ENCODE results near the gene AFF1. TPM values are rescaled to one million over a fixed set of nuclear protein-coding genes. Genes with fewer than 3 reads are reported as not detected.
"Not testable (repeated sequence)": the region's sequence is repeated elsewhere in the genome, so short reads cannot be mapped to it uniquely, and the experiment has no call there.

AFF1 gene
- total RNA-seq, 1 donor from 2014 or later: 63.4 TPM

DNA sequence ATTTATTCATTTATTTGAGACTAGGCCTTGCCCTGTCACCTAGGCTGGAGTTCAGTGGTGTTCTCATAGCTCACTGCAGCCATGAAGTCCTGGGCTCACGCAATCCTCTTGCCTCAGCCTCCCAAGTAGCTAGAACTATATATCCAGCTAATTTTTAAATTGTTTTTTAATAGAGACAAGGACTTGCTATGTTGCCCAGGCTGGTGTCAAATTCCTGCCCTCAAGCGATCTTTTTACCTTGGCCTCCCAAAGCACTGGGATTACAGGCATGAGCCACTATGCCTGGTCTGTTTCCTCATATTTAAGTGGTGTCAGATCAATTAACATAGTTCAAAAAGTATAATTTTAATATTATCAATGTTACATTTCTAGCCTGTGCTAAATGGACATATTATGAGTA lies 68.5 kb downstream of the AFF1 start:
- DNase-seq (ENCODE audit: low spot score): no peak
- intact Hi-C loops (cut with DNase I): loop anchor here (5.0 kb wide), 1 partner anchor 41 kb away; no protein-coding TSS in a partner anchor

DNA sequence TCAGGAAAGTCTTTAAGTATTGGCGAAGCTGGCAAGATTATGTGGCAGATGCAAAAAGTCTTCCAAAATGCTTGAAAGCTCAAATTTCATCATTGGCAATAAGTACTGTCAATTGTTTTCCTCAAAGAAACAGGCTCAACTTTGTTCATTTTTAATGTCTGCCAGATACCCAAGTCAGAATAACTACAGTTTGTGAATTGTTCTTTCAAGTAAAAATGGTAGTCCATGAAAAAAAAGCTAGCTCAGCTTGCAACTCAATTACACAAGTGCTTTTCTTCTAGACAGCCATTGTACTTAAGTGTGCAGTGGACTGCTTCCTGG lies 70.5 kb downstream of the AFF1 start:
- intact Hi-C loops (cut with DNase I): loop anchor here (5.0 kb wide), 1 partner anchor 37 kb away; no protein-coding TSS in a partner anchor
- DNase-seq (ENCODE audit: low spot score): no peak

DNA sequence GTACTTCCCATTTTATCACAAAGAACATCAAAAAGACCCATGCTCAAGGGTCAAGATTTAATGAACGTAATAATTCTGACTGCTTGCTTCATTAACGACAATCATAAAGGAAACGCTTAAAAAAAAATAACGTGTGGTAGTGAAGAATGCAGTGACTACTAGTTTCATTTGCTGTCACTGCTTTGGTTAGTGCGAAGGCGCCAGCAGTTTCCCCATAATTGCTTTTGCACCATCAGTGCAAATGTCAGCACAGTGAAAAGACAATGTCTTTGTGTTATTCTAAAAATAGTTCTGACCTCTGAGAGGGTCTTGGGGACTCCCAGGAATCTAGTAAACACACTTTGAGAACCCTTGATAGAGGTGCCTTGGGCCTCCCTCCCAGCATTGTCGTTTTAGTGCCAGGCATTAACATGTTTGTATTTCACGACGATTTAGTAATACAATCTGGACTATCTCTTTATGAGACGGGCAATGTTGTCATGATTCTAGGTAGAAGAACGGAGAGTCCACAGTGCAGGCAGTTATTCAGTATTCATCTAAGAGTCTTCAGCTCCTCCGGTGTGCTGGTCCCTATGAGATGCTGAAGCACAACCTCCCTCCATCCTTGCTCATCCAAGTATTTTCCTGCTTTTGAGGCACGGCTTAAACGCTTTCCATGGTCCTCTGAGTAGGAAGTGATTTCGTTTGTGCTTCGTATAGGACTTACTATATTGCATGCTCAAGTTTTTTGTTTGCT lies 71.0 kb downstream of the AFF1 start:
- DNase-seq (ENCODE audit: low spot score): no peak
- intact Hi-C loops (cut with DNase I): loop anchor here (1.0 to 5.0 kb wide), 4 partner anchors 23 to 87 kb away; no protein-coding TSS in a partner anchor

DNA sequence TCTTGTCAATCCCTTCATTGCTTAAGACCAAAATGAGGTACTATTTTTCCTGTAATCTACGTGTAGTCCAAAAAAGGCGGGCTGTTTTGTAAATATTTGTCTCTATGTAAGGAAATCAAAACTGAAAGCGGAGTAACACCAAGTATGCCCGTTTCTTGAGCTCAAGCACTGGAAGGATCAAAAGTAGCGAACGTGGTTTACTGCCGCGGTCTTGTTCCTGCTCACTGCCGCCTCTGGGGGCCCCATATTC lies 71.5 kb downstream of the AFF1 start:
- no peak for DNase-seq (ENCODE audit: low spot score)
- intact Hi-C loops (cut with DNase I): loop anchor here (1.0 to 5.0 kb wide), 4 partner anchors 22 to 86 kb away; no protein-coding TSS in a partner anchor

DNA sequence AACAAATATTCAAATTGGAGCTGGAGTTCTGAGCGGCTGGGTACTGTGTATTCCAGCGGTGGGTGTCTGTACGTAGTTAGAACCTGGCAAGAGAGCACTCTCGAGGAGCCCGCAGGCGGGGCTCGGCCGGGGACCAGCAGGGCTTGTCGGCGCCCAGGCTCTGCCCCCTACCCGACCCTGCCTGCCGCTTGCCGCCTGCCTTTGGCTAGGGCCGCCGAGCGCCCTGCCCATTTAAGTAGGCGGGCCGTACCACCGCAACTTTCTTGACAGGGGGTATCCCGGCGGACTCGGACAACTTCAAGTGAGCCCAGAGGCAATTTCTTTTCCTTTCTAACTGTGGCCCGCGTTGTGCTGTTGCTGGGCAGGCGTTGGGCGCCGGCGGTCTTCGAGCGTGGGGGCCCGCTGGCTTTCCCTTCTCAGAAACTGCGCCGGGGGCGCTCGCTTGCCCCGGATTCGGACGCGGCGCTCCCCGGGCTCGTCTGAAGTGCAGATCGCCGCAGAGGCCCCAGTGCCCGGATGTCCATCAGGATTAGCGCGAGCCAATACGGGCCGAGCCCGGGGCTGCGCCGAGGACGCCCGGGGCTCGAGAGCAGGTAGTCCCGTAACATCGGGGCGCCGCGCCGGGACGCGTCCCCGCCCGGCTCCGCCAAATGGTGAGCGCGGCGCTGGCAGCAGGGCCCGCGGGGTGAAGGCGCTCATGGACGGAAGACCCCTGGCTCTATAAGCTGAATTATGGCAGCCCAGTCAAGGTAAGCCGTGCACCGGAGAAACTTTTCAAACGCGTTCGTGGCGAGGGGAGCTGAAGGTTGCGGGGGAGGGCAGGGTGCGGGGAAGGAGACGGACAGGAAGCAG lies 72.1 kb downstream of the AFF1 start:
- peak; percentile 98 for DNase-seq (ENCODE audit: low spot score)
- intact Hi-C loops (cut with DNase I): loop anchor here (1.0 to 5.0 kb wide), 5 partner anchors 22 to 86 kb away; partner anchors contain the start of gene AFF1

DNA sequence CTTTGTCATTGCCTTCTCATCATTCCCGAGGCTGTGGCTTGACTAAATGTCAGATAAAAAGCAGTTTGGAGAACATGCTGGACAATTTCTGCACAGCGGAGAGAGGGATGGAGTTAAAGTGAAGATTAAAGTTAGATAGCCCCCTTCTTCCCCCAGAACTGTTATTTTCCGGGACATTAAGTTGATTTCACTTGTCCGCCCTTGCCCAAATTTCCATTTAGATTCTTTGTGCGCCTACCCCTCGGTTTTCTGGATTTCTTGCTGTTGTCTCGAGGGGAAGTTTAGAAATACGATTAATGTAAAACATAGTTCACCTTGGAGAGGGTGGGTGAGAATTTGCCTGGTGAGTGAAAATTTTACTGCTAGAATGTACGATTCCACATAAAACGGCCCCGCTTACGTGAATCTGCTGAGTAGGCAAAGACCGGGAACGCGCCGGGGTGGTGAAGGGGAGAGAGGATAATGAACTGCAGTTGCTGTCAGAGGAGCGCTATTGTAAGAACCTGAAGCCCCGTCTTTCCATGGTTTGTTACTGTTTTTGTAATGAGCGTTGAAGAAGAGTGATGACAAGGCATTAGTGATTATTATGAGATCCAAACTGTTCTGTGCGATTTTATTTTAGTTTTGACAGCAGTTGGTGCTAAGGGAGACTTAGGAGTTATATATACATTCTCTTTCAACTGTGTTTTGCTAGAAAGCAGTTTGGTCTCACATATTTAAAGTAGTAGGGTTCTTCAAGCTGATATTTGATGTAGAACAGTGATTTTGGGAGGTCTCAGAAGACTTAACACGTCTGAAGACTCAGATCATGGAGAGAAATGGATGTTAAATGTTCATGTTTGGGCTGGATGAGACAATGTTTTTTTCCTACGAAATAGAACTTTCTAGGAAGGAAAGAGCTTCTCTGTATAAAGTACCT lies 73.0 kb downstream of the AFF1 start:
- intact Hi-C loops (cut with DNase I): loop anchor here (1.0 to 5.0 kb wide), 4 partner anchors 21 to 85 kb away; partner anchors contain the start of gene AFF1
- DNase-seq (ENCODE audit: low spot score): peak; percentile 89

DNA sequence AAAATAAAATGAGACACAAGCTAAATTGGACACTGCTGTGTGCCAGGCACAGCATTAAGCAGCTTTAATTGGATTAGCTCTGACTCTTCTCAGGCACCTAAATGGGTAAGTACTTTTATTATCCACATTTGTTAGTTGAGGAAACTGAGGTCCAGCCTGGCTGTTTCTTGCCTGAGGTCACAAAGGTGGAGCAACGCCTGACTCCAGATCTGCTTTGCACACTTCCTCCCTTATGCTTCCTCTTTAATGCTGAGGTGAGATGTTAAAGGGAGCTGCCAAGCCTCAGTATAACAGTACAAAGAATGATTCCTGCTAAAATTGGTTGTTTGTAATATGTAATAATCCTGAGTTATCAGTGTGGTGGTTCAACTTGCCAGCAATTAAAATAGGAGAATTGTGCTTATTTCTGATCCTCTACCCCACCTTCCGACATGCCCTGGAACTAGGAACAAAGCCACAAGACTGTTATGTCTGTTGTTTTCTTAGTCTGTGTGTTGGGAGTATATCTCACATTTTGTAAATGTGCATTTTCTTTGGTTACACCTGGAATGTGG lies 74.4 kb downstream of the AFF1 start:
- DNase-seq (ENCODE audit: low spot score): peak; percentile 86
- intact Hi-C loops (cut with DNase I): loop anchor here (5.0 kb wide), 1 partner anchor 33 kb away; no protein-coding TSS in a partner anchor

DNA sequence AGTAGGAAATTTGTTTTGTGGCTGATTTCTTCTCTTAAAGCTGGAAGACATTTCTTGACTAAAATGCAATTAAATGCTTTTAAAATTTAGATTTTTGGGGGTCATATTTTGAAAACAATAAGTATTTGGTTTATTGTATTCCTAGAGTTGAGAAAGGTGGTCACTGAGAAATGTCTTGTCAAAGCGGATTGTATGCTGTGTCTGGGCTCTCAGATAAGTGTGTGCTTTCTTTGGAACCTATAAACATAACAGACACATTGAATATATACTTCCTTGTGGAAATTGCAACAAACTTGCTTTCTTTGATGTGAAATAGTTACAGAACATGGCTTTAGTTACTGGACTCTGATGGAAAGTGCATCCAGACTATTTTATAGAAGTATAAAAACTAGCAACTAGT lies 75.4 kb downstream of the AFF1 start:
- intact Hi-C loops (cut with DNase I): no loop called here
- DNase-seq (ENCODE audit: low spot score): no peak

DNA sequence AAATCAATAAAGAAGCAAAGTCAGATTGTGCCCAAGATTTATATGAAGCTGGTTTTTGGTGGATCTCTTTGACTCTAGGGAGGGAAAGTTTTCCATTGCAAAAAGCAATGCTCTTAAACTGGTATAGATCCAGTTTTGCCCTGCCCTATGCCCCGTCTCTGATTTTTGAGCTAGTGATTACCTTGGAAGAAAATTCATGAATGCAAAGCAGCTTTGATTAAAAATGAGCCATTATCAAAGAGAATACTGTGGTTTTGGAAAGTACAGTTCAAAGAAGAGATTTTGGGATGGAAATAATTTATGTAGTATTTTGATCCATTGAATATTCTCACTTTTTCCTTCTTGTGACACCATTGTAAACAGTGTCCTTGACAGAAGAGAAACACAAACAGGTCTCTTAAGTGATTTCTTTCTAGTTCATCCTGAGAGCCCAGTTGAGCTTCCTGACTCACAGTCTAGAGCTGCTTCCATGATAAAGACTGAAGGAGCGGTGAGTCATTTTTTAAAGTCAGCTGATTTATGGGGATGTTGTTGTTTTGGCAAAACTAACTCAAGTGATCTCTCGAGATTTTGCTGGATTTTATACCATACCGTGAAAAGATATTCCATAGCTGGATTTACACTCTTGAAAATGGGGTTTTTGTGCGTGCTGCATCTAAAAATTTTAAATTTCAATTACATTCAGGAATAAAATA lies 76.7 kb downstream of the AFF1 start:
- no peak for DNase-seq (ENCODE audit: low spot score)
- intact Hi-C loops (cut with DNase I): no loop called here

DNA sequence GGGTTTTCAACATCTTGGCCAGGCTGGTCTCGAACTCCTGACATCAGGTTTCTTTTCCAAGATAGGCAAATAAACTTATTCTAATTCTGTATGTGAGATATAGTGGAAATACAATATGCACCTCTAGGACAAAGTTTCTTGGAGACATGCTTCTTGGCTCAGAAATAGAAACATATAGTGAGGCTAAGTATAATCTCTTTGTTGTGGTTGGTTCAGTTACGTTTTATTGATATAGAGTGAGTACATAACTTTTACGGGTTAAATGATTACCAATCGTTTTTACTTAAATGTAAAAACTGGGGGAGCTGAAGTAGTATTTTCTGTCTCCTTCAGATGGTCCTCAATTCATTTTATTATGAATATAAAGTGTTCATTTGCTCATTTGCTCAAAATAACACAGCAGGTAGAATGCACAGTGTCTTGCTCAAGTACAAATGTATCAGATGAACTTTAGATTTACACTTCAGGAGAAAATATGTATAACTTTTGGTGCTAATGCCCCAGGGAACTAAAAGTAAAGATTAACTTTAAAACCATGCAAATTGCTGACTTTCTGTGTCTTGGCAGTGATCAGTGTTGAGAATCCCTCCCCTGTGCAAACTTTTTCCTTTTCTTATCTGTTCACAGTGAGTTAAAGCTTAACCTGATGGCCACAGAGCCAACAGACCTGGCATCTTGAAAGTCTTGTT lies 77.6 kb downstream of the AFF1 start:
- intact Hi-C loops (cut with DNase I): no loop called here
- DNase-seq (ENCODE audit: low spot score): no peak

DNA sequence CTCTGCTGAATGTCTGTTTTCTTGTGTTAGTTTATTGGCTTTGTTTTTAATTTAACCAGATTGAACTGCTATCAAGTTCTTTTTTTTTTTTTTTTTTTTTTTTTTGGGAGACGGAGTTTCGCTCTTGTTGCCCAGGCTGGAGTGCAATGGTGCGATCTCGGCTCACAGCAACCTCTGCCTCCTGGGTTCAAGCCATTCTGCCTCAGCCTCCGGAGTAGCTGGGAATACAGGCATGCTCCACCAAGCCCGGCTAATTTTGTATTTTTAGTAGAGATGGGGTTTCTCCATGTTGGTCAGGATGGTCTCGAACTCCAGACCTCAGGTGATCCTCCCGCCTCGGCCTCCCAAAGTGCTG lies 78.1 kb downstream of the AFF1 start:
- DNase-seq (ENCODE audit: low spot score); intact Hi-C loops (cut with DNase I): not testable (repeated sequence)

DNA sequence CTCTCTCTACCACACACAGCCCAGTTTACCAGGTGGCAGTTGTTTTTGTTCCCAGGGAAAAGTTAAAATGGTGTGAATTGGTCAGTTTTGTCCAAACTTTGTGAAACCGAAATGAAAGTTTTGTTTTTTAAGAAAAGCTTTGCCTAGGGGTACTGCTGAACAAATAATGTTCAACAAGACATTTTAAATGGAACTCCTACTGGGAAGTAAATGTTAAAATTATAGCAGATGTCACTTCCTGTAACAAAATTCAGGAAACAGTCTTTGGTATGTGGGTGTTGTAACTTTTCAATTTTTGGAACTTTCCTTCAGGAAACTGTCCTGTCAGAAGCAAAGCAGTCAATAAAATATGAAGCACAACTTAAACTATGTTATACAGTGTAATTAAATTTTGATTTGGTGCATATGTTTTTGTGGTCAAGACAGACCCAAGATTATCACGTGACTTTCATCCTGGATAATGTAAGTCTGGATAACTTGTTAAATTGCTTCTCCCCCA lies 79.5 kb downstream of the AFF1 start:
- intact Hi-C loops (cut with DNase I): no loop called here

DNA sequence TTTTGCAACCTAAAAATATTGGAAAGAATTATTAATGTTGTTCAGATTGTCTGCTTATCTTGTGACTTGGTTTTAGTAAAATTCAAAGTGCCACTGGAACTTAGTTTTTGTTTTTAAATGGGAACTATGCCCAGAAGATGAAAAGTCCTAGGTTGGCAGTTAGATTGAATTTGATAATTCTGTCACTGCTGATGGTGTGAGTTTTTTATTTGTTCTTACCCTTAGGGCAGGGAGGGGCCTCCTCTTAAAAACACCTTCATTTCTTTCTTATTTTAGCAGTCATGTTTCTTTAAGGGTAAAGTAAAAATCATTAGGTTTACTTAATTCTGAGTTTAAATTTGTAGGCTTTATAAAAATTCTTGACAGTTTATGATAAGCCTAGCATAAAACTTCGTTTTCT lies 80.6 kb downstream of the AFF1 start:
- intact Hi-C loops (cut with DNase I): no loop called here
- DNase-seq (ENCODE audit: low spot score): no peak

More for the DNA sequence above, 79.5 kb downstream of the AFF1 start:
- DNase-seq (ENCODE audit: low spot score): no peak

DNA sequence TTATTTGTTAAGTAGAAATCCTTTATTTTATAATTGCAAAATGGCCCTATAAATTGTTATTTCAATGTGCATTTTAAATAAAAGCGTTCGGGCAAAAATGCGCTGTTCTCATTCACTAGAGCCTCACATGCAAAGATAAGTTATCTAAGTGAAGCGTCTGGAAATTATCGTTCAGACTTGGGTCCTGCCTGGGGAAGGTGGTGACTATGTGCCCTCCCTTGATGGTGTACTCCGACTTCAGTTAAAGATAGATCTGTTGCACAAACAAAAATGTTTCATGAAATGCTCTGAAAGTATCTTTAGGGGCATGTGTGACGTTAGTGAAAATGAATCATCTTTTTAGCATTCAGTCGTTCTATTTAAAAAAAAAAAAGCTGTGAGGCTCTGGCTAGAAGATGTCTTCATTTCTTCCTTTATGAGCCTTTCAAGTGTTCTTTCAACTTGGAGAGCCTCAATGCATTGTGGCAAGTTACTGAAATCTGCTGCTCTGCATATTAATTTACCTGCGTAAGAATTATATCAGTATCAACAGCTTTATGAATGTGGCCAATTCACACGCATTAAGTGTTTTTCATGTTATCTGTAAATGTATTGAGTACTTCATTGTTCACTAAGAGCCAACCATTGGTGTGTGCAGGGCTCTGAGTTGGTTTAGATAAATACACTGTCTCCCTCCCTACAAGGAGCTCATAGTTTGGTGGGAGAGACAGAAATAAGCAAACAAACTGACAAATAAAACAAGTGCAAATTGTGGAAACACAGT lies 83.0 kb downstream of the AFF1 start:
- no peak for DNase-seq (ENCODE audit: low spot score)
- intact Hi-C loops (cut with DNase I): no loop called here

DNA sequence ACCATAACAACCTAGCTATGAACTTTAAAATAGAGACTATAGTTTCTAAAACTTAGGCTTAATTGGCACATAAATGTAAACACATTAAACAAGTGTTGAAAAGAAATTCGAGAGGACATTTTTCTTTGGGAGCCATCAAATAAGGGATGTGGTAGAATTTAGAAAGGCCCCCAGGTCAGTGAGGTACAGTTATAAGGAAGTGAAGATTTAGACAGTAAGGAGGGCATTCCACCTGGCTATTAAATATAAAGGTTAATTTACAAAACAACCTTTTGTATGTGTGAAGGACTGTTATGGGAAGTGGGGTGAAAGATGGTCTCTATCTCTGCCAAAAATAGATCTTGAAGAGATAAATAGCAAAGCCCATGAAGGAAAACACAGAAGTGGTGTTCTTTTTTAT lies 83.9 kb downstream of the AFF1 start:
- no peak for DNase-seq (ENCODE audit: low spot score)

DNA sequence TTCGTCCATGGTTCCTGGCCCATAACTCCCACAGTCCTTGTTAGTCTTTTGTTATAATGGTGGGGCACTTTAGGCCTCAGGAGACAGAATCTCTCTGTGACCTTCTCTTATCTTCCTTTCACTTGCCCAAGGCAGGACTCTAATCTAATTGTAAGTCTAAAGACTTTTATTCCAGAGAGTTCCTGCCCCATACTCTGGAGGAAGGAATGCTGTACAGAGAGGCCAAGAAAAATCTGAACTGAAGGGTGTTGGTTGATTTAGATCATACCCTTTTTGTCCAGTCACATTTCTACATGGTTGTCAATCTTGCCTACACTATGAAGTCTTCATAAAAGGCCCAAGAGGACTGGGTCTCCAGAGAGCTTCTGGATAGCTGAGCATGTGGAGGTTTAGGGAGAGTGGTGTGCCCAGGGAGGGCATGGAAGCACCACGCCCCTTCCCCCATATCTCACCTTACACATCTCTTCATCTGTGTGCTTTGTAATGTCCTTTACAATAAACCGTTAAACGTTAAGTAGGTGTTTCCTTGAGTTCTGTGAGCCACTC lies 84.5 kb downstream of the AFF1 start:
- intact Hi-C loops (cut with DNase I): no loop called here
- no peak for DNase-seq (ENCODE audit: low spot score)

More for the DNA sequence above, 83.9 kb downstream of the AFF1 start:
- intact Hi-C loops (cut with DNase I): no loop called here

DNA sequence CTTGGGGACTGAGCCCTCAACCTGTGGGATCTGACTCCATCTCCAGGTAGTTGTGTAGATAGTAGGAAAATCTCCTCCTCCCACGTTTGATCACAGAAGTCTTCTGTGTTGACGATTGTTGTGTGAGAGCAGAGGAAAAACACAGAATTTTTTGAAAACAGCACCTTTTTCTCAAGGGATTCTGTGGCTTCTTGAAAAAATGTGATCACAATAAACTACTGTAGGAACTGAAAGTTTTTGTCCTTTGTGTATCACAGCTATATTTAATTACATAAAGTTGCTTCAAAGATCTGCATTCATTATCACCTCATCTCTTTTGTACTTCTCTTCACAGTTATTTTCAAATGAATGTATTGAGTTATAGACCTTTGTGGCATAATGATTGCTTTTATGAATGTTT lies 85.1 kb downstream of the AFF1 start:
- DNase-seq (ENCODE audit: low spot score): no peak
- intact Hi-C loops (cut with DNase I): no loop called here
